K562 (cell line): Measurements from ENCODE around the gene MRAP2. TPM values are rescaled to one million over a fixed set of nuclear protein-coding genes. Genes with fewer than 3 reads are reported as not detected.

Experiments used
- CBFA2T3 ChIP-seq: fragments of 450-650 bp; IDR thresholded peaks from 2 replicates; pipeline ENCODE4 v1.6.1; 2017
- MAZ ChIP-seq, 2 experiments: fragments of 450-650 bp in 1 of 2; sonication (generic) in 1 of 2; formaldehyde crosslinking; IDR thresholded peaks in 1 of 2; conservative IDR thresholded peaks in 1 of 2; 2 replicates each; pipeline versions ENCODE4 v1.4.0 to v1.5.0; 2020; ENCODE audit warnings: mild to moderate bottlenecking in 1 of 2, missing genetic modification reagents in 1 of 2
- NFATC3 ChIP-seq: fragments of 450-650 bp; IDR thresholded peaks from 2 replicates; pipeline ENCODE4 v1.6.1; 2017; ENCODE audit warnings: mild to moderate bottlenecking
- POLR3A ChIP-seq: IDR thresholded peaks from 2 replicates; pipeline ENCODE4 v1.6.1; 2011; ENCODE audit warnings: borderline replicate concordance, mild to moderate bottlenecking, moderate library complexity; ENCODE audit not compliant: insufficient read length, insufficient read depth; ENCODE audit errors: extremely low read depth
- RAD21 ChIP-seq, 2 experiments: fragments of 250-450 bp in 1 of 2; fragments of 450-650 bp in 1 of 2; sonication (Bioruptor Pico) in 1 of 2; formaldehyde crosslinking in 1 of 2; IDR thresholded peaks in 1 of 2; conservative IDR thresholded peaks in 1 of 2; 2 replicates each; pipeline versions ENCODE4 v1.4.0 to v1.8.0; 2020 to 2022; ENCODE audit warnings: mild to moderate bottlenecking in 2 of 2, moderate library complexity in 1 of 2
- SMARCA4 ChIP-seq: fragments of 450-650 bp; IDR thresholded peaks from 2 replicates; pipeline ENCODE4 v1.6.1; 2016
- SOX6 ChIP-seq: fragments of 450-650 bp; IDR thresholded peaks from 2 replicates; pipeline ENCODE4 v1.6.1; 2014; ENCODE audit warnings: mild to moderate bottlenecking
- ZBTB40 ChIP-seq, 2 experiments: fragments of 450-650 bp in 1 of 2; sonication (generic) in 1 of 2; formaldehyde crosslinking in 1 of 2; IDR thresholded peaks; 2 replicates each; pipeline versions ENCODE4 v1.7.1 to v1.9.0; 2016 to 2022; ENCODE audit warnings: inconsistent platforms in 1 of 2, mild to moderate bottlenecking in 1 of 2, missing genetic modification reagents in 1 of 2
- ZNF445 ChIP-seq: fragments of 250-450 bp; sonication (Bioruptor Pico); IDR thresholded peaks from 2 replicates; pipeline ENCODE4 v1.4.0; 2020; ENCODE audit warnings: low read depth, mild to moderate bottlenecking, moderate library complexity
- polyA plus RNA-seq, 8 experiments: library from polyadenylated mRNA; depleted of rRNA in 4 of 8; stranded (reverse) in 5 of 8; unstranded in 3 of 8; fragments of >200 nt; fragmentation: Nextera tagmentation in 2 of 8; fragmentation: Illumina TruSeq in 1 of 8; extraction: Ambion mirVana in 2 of 8; extraction: Trizol in 1 of 8; gene quantifications; 2 replicates each; pipeline versions ENCODE4 v1.2.1 to v1.2.3, GENCODE V29; 2011 to 2014; ENCODE audit warnings: inconsistent platforms in 1 of 8, missing spikeins in 1 of 8
- total RNA-seq, 7 experiments: library from RNA; depleted of rRNA in 6 of 7; stranded (reverse); fragments of >200 nt in 6 of 7; fragmentation: Illumina TruSeq in 2 of 7; extraction: Trizol in 2 of 7; gene quantifications; 2 replicates each; pipeline versions ENCODE4 v1.2.1 to v1.2.3, GENCODE V29; 2011 to 2021; ENCODE audit warnings: low replicate concordance in 1 of 7
- TF ChIP-seq, protein P1 (sequence below): fragments of 450-650 bp; formaldehyde crosslinking; IDR thresholded peaks from 2 replicates; pipeline ENCODE4 v1.4.0; 2020; ENCODE audit warnings: mild to moderate bottlenecking, moderate library complexity
- TF ChIP-seq, protein P2 (sequence below): sonication (generic); formaldehyde crosslinking; IDR thresholded peaks from 2 replicates; pipeline ENCODE4 v1.8.1; 2023; ENCODE audit warnings: mild to moderate bottlenecking, missing genetic modification reagents
- TF ChIP-seq, protein P3 (sequence below): fragments of 450-650 bp; IDR thresholded peaks from 2 replicates; pipeline ENCODE4 v1.6.1; 2014; ENCODE audit warnings: low read depth, mild to moderate bottlenecking, moderate library complexity, borderline replicate concordance
- TF ChIP-seq, protein P4 (sequence below): sonication (generic); formaldehyde crosslinking; IDR thresholded peaks from 2 replicates; pipeline ENCODE4 v1.9.0; 2022; ENCODE audit warnings: mild to moderate bottlenecking, missing genetic modification reagents

Gene MRAP2
- total and polyA plus RNA-seq, 9 of the 15 experiments (the other 6 are each of a cell fraction or from before 2014, with no cell fraction given), result 5.9 to 38.9 (median 9.3) TPM

GRCh38 chr6:84050408-84050807 lies 16.8 kb downstream of the MRAP2 start (continued):
- TF ChIP-seq ZNF445 (CRISPR knock-in tag) (no peak), ZBTB40 (IDR thresholded peaks at IDR 0.05) (peak; percentile 59), ZBTB40 (CRISPR knock-in tag; IDR thresholded peaks at IDR 0.05) (no peak), CBFA2T3 (peak; percentile 68; the same call in 1 of the 2 replicates), NFATC3 (no peak), RAD21 (CRISPR knock-in tag; conservative IDR thresholded peaks at IDR 0.05 in 1 of 2, IDR thresholded peaks at IDR 0.05 in 1 of 2) (no peak), SOX6 (peak; percentile 62), MAZ (CRISPR knock-in tag; conservative IDR thresholded peaks at IDR 0.05 in 1 of 2, IDR thresholded peaks at IDR 0.05 in 1 of 2) (peak in 1 of 2 experiments; percentile 44; a peak in 1 of 4 replicates), SMARCA4 (peak; percentile 83), POLR3A (no peak)
- TF ChIP-seq, protein P1, sequence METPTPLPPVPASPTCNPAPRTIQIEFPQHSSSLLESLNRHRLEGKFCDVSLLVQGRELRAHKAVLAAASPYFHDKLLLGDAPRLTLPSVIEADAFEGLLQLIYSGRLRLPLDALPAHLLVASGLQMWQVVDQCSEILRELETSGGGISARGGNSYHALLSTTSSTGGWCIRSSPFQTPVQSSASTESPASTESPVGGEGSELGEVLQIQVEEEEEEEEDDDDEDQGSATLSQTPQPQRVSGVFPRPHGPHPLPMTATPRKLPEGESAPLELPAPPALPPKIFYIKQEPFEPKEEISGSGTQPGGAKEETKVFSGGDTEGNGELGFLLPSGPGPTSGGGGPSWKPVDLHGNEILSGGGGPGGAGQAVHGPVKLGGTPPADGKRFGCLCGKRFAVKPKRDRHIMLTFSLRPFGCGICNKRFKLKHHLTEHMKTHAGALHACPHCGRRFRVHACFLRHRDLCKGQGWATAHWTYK, result no peak
- TF ChIP-seq, protein P2, sequence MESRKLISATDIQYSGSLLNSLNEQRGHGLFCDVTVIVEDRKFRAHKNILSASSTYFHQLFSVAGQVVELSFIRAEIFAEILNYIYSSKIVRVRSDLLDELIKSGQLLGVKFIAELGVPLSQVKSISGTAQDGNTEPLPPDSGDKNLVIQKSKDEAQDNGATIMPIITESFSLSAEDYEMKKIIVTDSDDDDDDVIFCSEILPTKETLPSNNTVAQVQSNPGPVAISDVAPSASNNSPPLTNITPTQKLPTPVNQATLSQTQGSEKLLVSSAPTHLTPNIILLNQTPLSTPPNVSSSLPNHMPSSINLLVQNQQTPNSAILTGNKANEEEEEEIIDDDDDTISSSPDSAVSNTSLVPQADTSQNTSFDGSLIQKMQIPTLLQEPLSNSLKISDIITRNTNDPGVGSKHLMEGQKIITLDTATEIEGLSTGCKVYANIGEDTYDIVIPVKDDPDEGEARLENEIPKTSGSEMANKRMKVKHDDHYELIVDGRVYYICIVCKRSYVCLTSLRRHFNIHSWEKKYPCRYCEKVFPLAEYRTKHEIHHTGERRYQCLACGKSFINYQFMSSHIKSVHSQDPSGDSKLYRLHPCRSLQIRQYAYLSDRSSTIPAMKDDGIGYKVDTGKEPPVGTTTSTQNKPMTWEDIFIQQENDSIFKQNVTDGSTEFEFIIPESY (CRISPR knock-in tag), result no peak
- TF ChIP-seq, protein P3, sequence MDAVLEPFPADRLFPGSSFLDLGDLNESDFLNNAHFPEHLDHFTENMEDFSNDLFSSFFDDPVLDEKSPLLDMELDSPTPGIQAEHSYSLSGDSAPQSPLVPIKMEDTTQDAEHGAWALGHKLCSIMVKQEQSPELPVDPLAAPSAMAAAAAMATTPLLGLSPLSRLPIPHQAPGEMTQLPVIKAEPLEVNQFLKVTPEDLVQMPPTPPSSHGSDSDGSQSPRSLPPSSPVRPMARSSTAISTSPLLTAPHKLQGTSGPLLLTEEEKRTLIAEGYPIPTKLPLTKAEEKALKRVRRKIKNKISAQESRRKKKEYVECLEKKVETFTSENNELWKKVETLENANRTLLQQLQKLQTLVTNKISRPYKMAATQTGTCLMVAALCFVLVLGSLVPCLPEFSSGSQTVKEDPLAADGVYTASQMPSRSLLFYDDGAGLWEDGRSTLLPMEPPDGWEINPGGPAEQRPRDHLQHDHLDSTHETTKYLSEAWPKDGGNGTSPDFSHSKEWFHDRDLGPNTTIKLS, result no peak
- TF ChIP-seq, protein P4, sequence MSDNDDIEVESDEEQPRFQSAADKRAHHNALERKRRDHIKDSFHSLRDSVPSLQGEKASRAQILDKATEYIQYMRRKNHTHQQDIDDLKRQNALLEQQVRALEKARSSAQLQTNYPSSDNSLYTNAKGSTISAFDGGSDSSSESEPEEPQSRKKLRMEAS, result peak; percentile 31; the same call in 1 of the 2 replicates
